ENCODE measurements around the gene AMBP.

The AMBP gene

DNA sequence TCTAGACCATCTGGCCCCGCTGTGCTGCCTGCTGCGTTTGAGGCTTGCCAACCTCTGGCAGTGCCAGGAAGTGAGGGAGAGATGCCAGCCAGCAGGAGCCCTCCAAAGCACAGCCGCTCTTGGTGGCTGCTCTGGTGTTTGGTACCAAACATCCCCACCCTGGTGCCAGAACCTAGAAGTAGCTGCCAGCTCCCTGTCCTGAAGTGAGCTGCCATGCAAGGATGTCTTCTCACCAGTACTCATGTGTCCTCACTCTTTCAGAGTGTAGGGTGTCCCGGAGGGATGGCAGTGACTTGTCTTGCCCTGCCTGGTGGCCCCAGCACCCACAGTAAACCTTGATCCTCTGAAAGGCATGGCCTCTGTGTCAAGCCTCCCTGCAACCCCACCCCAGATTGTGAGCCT is 43.4 kb downstream of the AMBP start:
- TF ChIP-seq, protein P1, sequence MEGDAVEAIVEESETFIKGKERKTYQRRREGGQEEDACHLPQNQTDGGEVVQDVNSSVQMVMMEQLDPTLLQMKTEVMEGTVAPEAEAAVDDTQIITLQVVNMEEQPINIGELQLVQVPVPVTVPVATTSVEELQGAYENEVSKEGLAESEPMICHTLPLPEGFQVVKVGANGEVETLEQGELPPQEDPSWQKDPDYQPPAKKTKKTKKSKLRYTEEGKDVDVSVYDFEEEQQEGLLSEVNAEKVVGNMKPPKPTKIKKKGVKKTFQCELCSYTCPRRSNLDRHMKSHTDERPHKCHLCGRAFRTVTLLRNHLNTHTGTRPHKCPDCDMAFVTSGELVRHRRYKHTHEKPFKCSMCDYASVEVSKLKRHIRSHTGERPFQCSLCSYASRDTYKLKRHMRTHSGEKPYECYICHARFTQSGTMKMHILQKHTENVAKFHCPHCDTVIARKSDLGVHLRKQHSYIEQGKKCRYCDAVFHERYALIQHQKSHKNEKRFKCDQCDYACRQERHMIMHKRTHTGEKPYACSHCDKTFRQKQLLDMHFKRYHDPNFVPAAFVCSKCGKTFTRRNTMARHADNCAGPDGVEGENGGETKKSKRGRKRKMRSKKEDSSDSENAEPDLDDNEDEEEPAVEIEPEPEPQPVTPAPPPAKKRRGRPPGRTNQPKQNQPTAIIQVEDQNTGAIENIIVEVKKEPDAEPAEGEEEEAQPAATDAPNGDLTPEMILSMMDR (IDR thresholded peaks at IDR 0.05; ENCODE audit: low read depth, low read length) = no peak
- DNase-seq = no peak
- H3K36me3 ChIP-seq = peaks cover 43% of the 10 kb centered on the region
- no peaks in the 10 kb centered on the region for H3K27me3 ChIP-seq
- H3K4me1 ChIP-seq = peaks cover 14% of the 10 kb centered on the region
- H3K4me3 ChIP-seq (ENCODE audit: low read depth, low read length) = no peak overlapping the region
- H3K9me3 ChIP-seq = peaks cover 2% of the 10 kb centered on the region; the same call in 1 of the 2 replicates

DNA sequence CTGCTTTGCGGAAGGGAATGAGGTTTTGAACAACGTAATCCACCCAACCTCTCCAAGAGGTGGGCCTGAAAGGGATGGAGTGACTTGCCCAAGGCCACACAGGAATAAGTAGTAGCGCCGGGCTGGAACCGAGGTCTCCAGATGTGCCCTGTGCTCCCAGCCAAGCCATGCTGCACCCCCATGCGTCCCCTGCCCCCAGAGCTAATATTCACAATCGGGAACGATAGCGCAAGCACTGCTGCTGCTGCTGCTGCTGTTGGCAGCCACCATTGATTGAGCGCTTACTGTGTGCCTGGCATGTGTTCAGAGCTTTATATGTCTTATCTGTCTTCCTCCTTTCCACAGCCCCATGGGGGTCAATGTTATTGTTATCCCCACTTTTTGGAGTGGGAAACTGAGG is 43.9 kb downstream of the AMBP start:
- Histone ChIP-seq H3K4me3 (ENCODE audit: low read depth, low read length) (no peak overlapping the region), H3K36me3 (peaks cover 39% of the 10 kb centered on the region), H3K27me3 (no peaks in the 10 kb centered on the region), H3K9me3 (no peaks in the 10 kb centered on the region), H3K4me1 (peaks cover 14% of the 10 kb centered on the region)
- no peak for DNase-seq
- TF ChIP-seq, protein P1 (IDR thresholded peaks at IDR 0.05; ENCODE audit: low read depth, low read length) = no peak

DNA sequence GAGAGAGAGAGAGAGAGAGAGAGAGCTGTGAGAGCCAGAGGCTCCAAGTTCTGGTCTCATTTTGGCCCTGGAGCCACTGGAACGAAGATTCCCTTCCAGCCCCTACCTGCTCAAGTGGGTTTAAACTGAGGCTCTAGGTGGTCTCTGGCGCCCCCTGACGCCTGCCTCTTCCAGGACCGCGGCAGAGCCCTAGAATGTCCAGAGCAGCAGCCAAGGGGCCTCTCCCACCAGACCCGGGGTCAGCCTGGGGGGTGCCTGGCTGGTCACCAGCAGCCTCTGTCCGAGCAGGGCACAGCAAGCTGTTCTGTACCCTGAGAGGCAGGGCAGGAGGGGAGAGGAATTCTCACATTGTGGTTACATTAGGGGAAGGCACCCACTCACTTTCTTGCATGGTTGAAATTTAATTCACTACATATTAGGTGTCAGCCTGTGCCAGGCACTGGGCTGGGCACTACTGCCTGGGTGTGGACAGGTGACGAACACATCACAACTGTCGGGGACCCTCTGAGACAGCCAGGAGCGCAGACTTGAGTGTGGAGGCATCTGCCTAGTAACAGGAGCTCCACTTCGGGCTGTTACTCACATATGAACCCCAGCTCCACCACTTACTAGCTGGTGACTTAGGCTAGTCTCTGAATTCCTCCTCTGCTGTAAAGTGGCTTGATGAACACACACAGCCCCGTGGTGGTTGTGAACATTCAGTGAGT is 44.5 kb downstream of the AMBP start:
- Histone ChIP-seq H3K4me3 (ENCODE audit: low read depth, low read length) (no peak overlapping the region), H3K4me1 (peaks cover 13% of the 10 kb centered on the region), H3K36me3 (peaks cover 34% of the 10 kb centered on the region), H3K27me3 (no peaks in the 10 kb centered on the region), H3K9me3 (no peaks in the 10 kb centered on the region)
- peak; percentile 75 for DNase-seq
- TF ChIP-seq, protein P1 (IDR thresholded peaks at IDR 0.05; ENCODE audit: low read depth, low read length) = peak; percentile 81

DNA sequence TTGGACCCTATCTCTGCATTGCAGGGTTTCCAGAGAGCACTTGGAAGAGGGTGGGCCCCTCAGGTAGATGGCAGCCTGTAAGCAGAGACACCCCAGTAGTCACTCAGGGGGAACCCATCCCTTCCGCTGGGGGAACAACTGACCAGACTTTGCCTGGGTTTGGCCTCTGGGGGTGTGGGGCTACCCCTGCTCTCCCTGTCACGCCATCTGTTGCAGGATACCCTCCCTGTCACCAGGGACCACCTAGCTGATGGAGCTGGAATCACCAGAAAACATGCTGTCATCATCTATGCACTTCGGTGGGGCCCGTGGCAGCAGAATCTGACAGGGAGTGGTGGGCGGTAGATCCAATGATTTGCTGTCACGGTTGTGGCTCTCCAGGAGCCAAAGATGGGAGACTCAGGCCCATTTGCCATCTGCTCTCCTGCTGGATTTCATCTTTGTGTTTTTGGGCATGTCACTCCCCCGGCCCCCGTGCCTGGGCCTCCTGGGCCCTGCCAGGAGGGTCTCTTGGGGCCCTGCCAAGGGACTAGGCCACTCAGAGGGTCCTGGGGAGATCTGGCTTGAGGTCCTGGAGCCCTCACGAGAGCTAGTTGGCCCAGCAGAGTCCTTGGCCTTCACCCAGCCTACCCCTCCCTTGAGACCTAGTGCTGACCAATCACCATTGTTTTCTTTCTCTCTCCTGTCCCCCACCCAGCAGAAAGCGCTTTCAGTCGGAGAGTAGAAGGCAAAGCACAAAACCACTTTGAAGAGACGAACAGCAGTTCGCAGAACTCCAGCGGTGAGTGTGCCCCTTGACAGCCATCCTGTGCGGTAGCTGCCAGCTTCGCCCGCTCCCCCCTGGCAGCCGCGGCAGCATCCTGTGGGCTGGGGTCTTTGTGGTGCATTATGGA is 45.9 kb downstream of the AMBP start:
- Histone ChIP-seq H3K4me3 (ENCODE audit: low read depth, low read length) (no peak overlapping the region), H3K4me1 (peaks cover 7% of the 10 kb centered on the region), H3K36me3 (peaks cover 26% of the 10 kb centered on the region), H3K27me3 (no peaks in the 10 kb centered on the region), H3K9me3 (no peaks in the 10 kb centered on the region)
- TF ChIP-seq, protein P1 (IDR thresholded peaks at IDR 0.05; ENCODE audit: low read depth, low read length) = 0 out of 2 replicates have a peak, but pooled peaks have one; percentile 7
- peak; percentile 39 for DNase-seq

DNA sequence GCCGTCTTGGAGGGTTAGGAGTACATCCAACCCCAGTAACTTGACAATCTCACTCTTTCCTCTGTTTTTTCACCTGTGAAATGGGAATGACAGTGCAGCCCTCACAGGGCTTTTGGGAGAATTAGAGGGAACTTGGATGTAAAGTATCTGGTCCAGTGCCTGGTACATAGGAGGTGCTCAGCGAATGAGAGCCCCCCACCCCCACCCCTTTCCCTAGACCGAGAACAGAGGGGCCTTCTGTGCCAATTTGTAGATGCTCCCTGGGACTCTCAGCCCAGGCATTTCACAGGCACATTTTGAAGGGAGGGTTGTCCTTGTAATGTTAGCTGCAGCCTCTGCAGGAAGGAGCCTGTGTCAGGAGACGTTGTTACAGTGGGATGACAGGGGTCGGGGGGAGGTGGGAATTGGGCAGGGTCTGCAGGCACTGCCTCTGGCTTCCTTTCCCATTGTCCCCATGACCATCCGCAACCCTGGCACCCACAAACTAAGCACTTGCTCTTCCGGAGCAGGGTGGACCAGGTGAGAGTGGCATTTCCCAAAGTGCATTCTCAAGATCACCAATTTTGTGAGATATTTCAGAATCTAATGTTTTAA is 47.0 kb downstream of the AMBP start:
- peaks cover 16% of the 10 kb centered on the region for H3K36me3 ChIP-seq
- TF ChIP-seq, protein P1 (IDR thresholded peaks at IDR 0.05; ENCODE audit: low read depth, low read length) = no peak
- H3K27me3 ChIP-seq = no peaks in the 10 kb centered on the region
- H3K9me3 ChIP-seq = no peaks in the 10 kb centered on the region
- DNase-seq = no peak
- no peak overlapping the region for H3K4me3 ChIP-seq (ENCODE audit: low read depth, low read length)
- H3K4me1 ChIP-seq = peaks cover 7% of the 10 kb centered on the region
